Glutamatergic neuron (in vitro differentiated cells): ENCODE data around the gene TBC1D1. TPM values are rescaled to one million over a fixed set of nuclear protein-coding genes. Genes with fewer than 3 reads are reported as not detected.

Source experiments
- DNase-seq: peaks from one replicate; pipeline ENCODE4 v3.0.0; 2022
- H3K27ac Mint-ChIP-seq: one replicate; pipeline ENCODE4 v1.8.0; 2020; ENCODE audit warnings: mild to moderate bottlenecking, mixed read lengths, inconsistent platforms; ENCODE audit not compliant: unreplicated experiment
- H3K27me3 Mint-ChIP-seq: one replicate; pipeline ENCODE4 v1.8.0; 2020; ENCODE audit warnings: mild to moderate bottlenecking, moderate library complexity, mixed read lengths, inconsistent platforms; ENCODE audit not compliant: unreplicated experiment
- H3K36me3 Mint-ChIP-seq: one replicate; pipeline ENCODE4 v1.8.0; 2020; ENCODE audit warnings: mild to moderate bottlenecking, mixed read lengths, inconsistent platforms; ENCODE audit not compliant: unreplicated experiment
- H3K4me1 Mint-ChIP-seq: one replicate; pipeline ENCODE4 v1.8.0; 2020; ENCODE audit warnings: mild to moderate bottlenecking, low read depth, mixed read lengths, inconsistent platforms; ENCODE audit not compliant: unreplicated experiment
- H3K4me3 Mint-ChIP-seq: one replicate; pipeline ENCODE4 v1.8.0; 2020; ENCODE audit warnings: mild to moderate bottlenecking, mixed read lengths, inconsistent platforms; ENCODE audit not compliant: unreplicated experiment
- H3K9me3 Mint-ChIP-seq: one replicate; pipeline ENCODE4 v1.8.0; 2020; ENCODE audit warnings: mild to moderate bottlenecking, moderate library complexity, mixed read lengths, inconsistent platforms; ENCODE audit not compliant: unreplicated experiment
- CTCF ChIP-seq: fragments of 200-600 bp; sonication (generic); IDR thresholded peaks from one replicate; pipeline ENCODE4 v1.5.0; 2021; ENCODE audit not compliant: partially characterized antibody, unreplicated experiment
- total RNA-seq: library from RNA; stranded (reverse); fragmentation: NEBNext Ultra II Directional; extraction: Animal tissue kit (Norgen Biotek cat#: 25700); gene quantifications from one replicate; pipeline ENCODE4 v1.2.1, GENCODE V29; 2021; ENCODE audit not compliant: unreplicated experiment

TBC1D1 gene
- total RNA-seq, 1 donor from 2014 or later, result 106 TPM

DNA sequence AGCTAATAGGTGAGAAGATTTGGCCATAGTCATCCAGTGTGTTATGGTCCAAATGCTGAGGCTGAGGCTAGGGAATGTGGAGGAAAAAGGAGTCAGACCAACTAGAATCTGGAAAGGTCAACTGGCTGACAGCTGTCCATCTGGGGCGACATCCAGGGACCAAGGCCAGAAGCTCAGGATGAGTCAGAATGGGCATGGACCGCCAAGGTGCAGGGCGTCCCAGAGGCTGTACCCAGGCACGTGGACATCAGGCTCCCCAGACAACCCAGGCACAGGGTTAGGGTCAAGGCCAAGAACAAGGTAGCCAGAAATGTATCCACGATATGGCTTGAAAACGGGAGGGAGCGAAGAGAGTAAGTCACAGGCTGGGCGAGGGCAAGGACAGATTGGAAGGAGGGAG lies 43.2 kb downstream of the TBC1D1 start:
- Mint-ChIP-seq H3K27me3 (no peaks in the 10 kb centered on the region), H3K9me3 (no peaks in the 10 kb centered on the region), H3K36me3 (no peaks in the 10 kb centered on the region), H3K4me1 (no peaks in the 10 kb centered on the region), H3K4me3 (no peak overlapping the region), H3K27ac (no peak overlapping the region)
- TF ChIP-seq CTCF, result no peak
- DNase-seq, result no peak

DNA sequence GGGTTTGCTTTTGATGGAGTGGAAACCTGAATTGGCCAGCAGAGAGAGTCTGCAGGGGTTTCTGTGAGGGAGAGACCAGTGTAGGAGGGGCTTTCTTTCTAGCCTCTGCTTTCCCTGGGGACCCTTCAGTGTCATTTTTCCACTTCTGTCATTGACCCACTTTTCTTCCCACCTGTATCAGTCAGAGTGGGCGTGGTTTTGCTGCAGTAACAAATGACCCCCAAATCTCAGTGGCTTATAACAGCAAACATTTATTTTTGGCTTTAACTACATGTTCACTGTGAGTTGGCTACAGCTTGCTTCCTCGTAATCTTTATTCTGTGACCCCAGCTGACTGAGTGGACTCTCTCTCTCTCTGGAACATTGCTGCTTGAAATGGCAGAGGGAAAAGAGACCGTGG lies 43.7 kb downstream of the TBC1D1 start:
- H3K36me3 Mint-ChIP-seq, result no peaks in the 10 kb centered on the region
- H3K4me3 Mint-ChIP-seq, result no peak overlapping the region
- no peak overlapping the region for H3K27ac Mint-ChIP-seq
- H3K4me1 Mint-ChIP-seq, result no peaks in the 10 kb centered on the region
- no peak for TF ChIP-seq CTCF
- DNase-seq, result no peak
- no peaks in the 10 kb centered on the region for H3K27me3 Mint-ChIP-seq
- H3K9me3 Mint-ChIP-seq, result no peaks in the 10 kb centered on the region

DNA sequence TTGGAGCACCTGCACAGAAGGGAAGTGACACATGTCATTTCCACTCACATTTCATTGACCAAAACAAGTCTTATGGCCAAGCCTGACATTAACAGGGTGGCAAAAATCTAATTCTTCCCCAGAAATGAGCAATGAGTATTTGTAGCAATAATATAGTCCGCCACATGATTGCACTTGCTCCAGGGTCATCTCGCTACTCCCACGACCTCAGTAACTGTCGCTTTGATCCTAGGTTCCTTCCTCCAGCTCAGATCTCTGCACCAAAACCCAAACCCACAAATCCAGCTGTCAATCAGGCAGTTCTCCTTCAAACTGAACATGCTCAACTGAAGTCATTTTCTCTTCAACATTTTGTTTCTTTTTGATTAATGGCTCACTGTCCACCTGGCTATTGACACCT lies 44.1 kb downstream of the TBC1D1 start:
- H3K27ac Mint-ChIP-seq, result no peak overlapping the region
- no peaks in the 10 kb centered on the region for H3K36me3 Mint-ChIP-seq
- no peaks in the 10 kb centered on the region for H3K9me3 Mint-ChIP-seq
- no peak for TF ChIP-seq CTCF
- H3K4me1 Mint-ChIP-seq, result no peaks in the 10 kb centered on the region
- no peaks in the 10 kb centered on the region for H3K27me3 Mint-ChIP-seq
- no peak overlapping the region for H3K4me3 Mint-ChIP-seq
- DNase-seq, result no peak

DNA sequence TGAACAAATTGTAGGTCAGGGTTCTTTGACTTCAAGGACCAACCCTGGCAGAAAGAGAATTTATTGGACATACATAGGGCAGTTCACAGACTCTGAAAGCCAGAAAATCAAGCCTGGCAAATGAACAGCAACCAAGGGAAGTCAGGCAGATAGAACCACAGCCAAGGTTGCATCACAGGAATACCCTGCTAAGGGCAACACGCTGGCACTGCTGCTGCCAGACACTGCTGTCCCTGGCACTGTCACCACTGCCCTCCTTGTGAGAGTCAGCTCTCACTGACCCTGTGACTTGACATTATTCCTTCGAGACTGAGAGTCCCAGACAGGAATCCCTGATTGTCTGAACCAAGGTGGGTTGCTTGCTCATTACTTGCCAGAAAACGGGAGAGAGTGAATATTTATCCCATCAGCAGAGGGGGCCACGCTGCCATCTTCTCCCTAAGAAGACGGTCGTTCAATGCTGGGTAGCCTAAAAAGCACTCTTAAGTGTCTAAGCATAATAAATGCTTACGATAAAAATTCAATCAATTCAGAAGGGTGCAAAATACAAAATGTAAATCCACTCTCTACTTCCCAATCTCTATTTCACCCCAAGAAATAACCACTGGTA lies 46.1 kb downstream of the TBC1D1 start:
- Mint-ChIP-seq H3K4me3 (no peak overlapping the region), H3K27ac (no peak overlapping the region), H3K27me3 (peaks cover 2% of the 10 kb centered on the region), H3K36me3 (no peaks in the 10 kb centered on the region), H3K4me1 (peaks cover 1% of the 10 kb centered on the region), H3K9me3 (peaks cover 2% of the 10 kb centered on the region)
- TF ChIP-seq CTCF, result no peak
- no peak for DNase-seq

GRCh38 chr4:37938208-37938607 lies 47.3 kb downstream of the TBC1D1 start:
- peaks cover 2% of the 10 kb centered on the region for H3K27me3 Mint-ChIP-seq
- DNase-seq, result no peak
- H3K9me3 Mint-ChIP-seq, result peaks cover 2% of the 10 kb centered on the region
- peaks cover 1% of the 10 kb centered on the region for H3K4me1 Mint-ChIP-seq
- TF ChIP-seq CTCF, result no peak
- H3K4me3 Mint-ChIP-seq, result no peak overlapping the region
- no peaks in the 10 kb centered on the region for H3K36me3 Mint-ChIP-seq
- H3K27ac Mint-ChIP-seq, result no peak overlapping the region
